ENCODE data around the gene SLMAP.

- no peak for TF ChIP-seq EP300 (IDR thresholded peaks at IDR 0.05)
- no peak for TF ChIP-seq CTCF (IDR thresholded peaks at IDR 0.05)
These were observed 190.9 kb downstream of the SLMAP start for GRCh38 chr3:57946970-57947381.

All from esophagus muscularis mucosa (tissue), 3 donors.